GM19468 (cell line): Measurements from ENCODE around the gene HM13.
"Not testable (repeated sequence)": the region's sequence is repeated elsewhere in the genome, so short reads cannot be mapped to it uniquely, and the experiment has no call there.

Experiments
- ATAC-seq: cut with Tn5 transposase; IDR thresholded peaks from one replicate; pipeline ENCODE4 v1.9.1; 2021; ENCODE audit warnings: mild to moderate bottlenecking, moderate library complexity, moderate number of reproducible peaks; ENCODE audit not compliant: unreplicated experiment; ENCODE audit errors: extremely low read depth

The HM13 gene, protein sequence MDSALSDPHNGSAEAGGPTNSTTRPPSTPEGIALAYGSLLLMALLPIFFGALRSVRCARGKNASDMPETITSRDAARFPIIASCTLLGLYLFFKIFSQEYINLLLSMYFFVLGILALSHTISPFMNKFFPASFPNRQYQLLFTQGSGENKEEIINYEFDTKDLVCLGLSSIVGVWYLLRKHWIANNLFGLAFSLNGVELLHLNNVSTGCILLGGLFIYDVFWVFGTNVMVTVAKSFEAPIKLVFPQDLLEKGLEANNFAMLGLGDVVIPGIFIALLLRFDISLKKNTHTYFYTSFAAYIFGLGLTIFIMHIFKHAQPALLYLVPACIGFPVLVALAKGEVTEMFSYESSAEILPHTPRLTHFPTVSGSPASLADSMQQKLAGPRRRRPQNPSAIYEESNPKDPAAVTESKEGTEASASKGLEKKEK

DNA sequence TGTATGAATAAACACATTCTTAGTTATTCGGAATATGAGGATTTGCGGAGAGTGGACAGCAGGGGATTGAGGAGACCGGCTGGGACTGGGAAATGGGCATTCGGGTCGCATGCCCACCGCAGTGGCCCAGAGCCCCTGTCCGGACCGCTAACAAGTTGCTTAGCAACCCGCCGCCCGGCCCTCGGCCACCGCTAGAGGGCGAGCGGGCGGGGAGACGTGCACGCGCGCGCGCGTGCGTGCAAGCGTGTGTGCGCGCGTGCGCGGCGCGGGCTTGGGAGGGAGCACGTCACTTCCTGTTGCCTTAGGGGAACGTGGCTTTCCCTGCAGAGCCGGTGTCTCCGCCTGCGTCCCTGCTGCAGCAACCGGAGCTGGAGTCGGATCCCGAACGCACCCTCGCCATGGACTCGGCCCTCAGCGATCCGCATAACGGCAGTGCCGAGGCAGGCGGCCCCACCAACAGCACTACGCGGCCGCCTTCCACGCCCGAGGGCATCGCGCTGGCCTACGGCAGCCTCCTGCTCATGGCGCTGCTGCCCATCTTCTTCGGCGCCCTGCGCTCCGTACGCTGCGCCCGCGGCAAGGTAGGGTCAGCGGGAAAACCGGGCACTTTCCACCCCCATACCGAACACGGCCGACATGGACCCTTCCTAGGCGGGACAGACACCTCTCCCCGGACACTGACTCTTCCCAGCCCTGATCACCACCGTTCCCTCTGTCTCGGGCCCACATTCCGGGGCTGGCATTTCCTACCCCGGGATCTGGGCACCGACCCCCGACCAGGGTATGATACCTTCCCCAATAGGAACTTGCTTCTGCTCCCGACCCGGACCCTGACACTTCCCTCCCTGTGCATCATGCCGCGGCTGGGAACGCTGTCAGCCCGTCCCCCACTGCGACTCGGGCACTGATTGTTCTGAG lies at the start of gene HM13:
Gene HM13 (plus strand): TSS at position 289 of the 918 bp plus-strand sequence. CDS start 110 bp downstream, at position 399.
- ATAC-seq: peak; percentile 85

DNA sequence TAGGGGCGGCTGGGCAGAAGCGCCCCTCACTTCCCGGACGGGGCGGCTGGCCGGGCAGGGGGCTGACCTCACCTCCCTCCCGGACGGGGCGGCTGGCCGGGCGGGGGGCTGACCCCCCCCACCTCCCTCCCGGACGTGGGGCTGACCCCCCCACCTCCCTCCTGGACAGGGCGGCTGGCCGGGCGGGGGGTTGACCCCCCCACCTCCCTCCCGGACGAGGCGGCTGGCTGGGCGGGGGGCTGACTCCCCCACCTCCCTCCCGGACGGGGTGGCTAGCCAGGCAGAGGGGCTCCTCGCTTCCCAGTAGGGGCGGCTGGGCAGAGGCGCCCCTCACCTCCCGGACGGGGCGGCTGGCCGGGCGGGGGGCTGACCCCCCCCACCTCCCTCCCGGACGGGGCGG lies 43.3 kb upstream of the HM13 start:
- ATAC-seq: not testable (repeated sequence)

DNA sequence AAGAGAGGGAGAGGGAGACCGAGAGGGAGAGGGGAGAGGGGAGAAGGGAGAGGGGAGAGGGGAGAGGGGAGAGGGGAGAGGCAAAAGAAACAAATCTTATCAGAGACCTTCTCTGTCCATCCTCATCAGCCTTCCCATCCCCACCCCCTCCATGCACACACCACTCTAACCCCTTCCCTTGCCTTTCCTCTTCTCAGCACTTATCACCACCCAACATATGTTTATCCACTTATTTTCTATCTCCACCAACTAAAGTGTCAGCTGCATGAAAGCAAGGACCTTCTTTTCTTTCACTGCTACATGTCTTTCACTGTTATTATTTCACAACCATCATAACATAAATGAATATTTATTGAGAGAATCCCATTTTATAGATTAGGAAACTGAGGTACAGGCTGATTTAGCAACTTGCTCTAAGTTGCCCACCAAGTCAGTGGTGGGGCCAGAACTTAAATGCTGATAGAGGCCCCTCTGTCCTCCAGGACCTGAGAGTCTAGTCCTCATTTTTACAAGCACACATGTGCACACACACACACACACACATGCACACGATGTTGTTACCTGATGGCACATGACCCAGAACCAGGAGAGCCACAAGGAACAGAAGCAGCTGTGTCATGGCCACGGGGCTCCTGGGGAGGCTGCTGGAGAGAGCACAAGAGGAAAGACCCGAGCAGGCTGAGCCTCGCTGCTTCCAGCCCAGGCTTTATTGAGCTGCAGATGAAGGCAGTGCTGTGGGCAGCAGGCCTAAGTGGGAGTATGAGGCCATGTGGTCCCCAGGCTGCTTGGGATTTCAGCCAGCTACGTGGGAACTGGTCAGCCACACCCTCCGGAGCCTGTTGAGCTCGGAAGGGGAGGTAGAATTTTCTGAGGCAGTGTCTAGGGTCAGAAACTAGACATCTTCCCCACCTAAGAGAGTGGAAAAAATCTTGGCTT lies 41.6 kb upstream of the HM13 start:
- no peak for ATAC-seq

DNA sequence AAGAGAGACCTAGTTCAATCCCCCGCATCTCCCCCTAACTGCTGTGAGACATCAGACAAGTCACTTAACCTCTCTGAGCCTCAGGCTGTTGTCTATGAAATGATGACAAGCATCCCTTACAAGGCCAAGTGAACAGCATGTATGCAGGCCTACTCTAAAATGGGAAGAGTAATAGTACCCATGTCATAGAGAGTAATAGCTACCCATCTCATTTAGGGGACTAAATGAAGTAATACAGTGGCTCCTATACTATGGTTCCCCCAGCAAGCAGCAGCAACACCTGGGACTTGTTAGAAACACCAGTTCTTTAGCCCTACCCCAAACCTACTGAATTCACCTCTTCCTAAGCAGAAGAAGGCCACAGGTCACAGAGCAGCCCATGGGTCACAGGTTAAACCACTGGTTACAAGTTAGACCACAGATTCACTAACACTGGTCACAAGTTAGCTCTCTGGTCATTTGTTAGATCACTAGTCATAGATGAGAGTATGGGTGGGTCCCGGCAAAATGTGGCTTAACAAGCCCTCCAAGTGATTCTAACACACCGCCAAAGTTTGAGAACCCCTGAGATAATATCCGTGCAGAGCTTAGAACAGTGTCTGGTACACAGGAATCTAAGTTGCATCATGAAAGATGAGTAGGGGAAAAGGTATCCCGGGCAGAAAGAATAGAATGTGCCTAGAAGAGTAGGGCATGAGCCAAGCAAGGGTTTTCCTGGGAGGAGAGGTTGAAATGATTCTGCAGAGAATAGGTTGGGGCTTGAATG lies 40.7 kb upstream of the HM13 start:
- no peak for ATAC-seq

DNA sequence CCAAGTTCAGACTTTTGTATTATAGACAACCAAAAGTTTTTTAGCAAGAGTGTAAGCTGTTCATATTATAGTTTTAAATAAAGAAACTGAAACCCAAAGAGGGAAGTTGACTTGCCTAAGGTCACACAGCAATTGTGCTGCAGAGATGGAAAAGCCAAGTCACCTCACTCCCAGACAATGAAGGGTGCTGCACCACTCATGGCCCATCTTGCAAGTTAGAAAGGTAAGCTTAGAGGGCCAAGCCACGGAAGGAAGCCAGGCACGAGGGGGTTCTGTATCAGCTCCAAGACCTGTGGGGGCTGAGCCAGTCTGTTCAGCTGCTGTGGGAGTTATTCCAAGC lies 40.2 kb upstream of the HM13 start:
- peak; percentile 19 for ATAC-seq

DNA sequence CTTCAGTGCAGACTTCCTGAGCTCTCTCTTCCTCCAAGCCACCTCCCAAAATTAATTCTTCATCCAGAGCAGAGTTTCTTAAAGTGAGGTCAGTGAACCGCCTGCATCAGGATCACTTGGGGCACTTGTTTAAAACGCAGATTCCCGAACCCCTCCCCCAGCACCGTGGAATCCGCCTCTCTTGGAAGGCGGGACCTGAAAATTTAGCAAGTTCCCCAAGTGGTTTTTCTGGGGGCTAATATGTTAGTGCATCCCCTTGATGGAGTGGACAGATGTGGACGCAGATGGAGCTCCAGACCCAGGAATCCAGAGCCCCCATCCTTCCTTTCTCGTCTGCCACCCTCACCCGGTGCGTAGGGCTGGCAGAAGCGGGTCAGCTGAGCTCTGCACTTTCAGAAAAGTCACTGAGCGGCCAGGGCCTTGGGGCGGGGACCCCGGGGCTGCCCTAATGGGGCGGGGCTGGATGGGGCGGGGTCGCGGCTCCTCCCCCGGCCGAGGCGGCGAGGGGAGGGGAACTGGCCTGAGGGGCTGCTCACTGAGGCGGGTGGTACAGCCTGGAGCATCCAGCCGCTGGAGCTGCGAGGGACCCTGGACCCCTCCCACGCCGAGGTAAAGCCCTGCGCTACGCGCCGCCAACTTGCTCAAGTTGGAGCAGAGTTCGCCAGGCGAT lies 39.3 kb upstream of the HM13 start, which contains the start of the genes DEFB124 and REM1:
Gene DEFB124 (minus strand): TSS at position 370 of the 670 bp plus-strand sequence. CDS start 2,114 bp downstream, outside the sequence.
Gene REM1 (plus strand): TSS at position 531 of the 670 bp plus-strand sequence. CDS start 1,158 bp downstream, outside the sequence.
- no peak for ATAC-seq

DNA sequence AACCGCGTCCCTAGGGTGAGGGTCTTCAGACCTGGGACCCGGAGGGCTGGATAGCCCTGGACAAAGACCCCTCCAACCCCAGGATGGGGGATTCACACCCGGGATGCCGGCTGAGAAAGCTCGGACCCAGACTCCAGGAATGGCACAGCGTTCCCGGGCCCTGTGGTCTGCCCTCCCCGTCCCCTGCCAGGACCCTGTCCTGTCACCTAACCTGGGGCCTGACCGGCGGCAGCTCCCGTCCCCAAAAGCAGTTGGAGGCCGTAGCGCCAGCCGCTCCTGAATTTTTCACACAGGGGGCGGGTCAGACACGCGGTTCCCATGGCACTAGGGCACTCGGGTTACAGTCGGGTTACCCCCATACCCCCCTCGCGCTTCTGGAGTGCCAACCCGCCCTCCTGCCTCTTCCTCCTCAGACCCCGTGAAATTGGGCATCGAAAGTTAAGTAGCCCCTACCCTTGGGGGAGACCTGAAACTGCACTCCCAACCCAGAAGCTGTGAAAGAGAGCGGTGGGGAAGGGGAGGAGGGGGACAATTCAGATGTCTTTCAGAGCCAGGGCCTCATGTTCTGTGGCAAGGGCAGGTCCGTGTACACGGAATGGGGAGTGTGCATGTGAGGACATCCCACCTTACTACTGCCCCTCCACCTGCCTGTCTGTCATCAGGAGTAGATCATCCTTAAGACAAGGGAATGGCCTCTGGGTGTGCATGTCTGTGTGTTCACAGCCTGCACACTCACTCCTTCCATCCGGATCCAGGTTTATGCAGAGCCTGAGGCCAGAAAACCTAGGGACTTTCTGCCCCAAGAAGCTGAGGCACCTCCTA lies 38.6 kb upstream of the HM13 start:
- ATAC-seq: no peak

DNA sequence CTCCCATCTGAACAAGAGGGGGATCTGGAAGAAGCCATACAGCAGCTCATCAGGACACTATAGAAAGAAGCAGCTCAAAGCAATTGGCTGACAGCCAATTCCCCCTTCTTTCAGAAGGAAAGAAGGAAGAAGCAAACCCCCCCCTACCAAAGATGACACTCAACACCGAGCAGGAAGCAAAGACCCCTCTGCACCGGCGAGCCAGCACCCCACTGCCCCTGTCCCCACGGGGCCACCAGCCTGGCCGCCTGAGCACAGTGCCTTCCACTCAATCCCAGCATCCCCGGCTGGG lies 38.0 kb upstream of the HM13 start:
- ATAC-seq: no peak

DNA sequence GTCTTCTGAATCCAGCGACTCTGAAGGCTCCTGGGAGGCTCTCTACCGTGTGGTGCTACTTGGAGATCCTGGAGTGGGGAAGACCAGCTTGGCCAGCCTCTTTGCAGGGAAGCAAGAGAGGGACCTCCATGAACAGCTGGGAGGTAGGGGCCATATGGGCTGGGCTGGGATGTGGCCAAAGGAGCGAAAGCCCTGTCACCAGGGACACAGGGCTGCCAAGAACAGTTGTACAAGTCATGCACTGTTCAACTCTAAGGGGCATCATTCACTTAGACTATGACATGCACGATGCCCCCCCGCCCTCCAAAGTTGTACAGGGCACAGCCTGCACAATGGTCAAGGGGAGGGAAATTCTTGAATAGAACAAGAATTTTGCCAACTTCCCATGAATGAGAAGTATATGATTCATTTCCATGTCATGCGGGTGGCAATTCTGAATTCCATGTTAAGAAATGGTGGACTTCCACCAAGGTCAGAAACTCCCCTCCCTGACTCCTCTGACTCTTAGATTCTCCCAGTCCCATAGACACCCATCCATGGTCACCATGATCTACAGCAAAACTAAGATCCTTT lies 37.5 kb upstream of the HM13 start:
- ATAC-seq: no peak

DNA sequence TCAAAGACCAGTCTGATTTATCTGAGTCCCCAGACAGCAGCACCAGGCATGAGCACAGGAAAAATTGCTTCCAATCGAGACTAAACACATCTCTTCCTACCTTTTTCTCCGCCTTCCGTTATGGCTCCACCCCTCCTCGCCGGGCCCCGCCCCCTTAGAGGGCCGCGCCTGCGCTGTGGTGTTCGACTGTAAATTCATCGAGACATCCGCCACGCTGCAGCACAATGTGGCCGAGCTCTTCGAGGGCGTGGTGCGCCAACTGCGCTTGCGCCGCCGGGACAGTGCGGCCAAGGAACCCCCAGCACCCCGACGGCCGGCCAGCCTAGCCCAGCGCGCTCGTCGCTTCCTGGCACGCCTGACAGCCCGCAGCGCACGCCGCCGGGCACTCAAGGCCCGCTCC lies 30.2 kb upstream of the HM13 start:
- ATAC-seq: no peak

DNA sequence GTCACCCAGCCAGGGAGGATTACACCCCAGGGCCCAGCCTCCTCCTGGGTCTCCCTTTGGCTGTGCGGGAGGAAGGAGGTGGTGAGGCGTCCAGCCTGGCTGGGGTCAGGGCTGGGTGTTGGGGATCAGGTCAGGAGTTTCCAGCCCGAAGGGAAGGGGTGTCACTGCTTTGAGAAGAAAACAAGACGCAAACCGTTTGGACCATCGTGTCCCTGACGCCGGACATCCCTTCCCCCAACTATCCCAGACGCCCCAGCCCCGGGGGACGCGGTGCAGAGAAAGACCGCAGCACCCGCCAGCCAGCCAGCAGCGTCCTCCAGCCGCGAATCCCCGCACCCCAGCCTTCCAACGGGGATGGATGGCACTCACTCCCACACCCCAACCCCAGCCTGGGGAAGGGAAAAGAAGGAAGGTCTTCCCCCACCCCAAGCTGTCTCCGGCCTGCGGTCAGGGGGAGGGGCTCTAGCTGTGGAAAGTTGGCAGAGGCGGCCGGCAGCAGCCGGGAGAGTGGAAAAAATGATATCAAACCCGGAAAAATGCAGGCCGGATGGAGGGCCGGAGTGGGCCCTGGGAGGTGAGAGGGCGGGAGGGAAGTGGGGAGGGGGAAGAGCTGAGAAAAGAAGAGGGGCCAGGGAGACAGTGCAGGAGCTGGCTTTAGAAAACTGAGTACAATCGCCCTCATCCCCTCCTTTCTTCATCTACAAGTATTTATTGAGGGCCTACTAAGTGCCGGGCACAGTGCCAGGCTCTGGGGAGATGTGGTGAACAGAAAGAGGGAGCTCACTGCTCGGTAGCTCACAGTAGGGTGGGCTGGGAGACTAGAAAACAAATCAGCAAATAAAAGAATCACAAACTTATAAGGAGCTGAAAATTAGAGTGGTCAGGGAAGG lies 28.5 kb upstream of the HM13 start:
- ATAC-seq: no peak

DNA sequence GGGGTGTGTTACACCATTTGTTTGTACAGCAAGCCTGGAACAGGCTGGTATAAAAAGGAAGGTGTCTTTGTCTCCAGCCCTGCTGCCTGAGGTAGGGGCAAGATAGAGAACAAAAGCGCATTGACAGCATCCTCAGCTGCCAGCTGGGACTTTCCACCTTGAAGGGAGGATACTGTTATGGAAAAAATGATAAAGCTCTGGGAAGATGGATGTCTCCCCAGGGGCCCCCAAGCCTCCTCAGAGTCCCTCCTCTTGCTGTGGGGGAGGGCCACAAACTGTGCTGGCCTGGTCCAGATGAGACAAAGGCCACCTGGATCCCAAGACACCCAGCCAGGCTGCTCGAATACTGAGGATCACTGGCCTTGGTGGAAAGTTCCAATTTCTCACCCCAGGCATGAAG lies 26.1 kb upstream of the HM13 start:
- ATAC-seq: no peak

DNA sequence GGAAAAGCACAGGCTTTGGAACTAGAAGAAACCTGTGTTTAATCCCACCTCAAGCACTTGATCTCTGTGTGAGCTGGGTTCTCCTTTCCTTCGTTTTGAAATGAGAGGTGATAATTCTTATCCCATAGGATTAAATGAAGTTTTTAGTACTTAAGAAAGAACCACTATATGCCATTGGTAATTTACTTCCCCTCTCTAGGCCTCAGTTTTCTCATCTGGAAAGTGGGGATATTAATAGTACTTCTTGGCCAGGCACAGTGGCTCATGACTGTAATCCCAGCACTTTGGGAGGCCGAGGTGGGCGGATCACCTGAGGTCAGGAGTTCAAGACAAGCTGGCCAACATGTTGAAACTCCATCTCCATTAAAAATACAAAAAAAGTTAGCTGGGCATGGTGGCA lies 25.1 kb upstream of the HM13 start:
- no peak for ATAC-seq

DNA sequence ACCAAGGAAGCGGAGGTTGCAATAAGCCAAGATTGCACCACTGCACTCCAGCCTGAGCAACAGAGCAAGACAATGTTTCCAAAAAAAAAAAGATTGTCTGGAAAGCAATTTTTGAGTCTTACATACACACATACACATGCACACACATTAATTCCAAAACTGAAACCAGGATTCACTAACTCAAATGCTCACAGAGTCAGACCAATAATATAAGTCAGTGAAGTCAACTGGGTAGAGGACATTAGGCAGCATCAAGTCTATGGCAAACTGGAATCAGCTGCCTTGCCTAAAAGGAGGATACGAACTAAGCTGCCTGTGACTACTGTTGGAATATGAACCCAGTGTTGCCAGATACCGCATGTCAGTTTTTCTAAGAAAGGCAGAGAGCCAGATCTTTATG lies 23.5 kb upstream of the HM13 start:
- ATAC-seq: no peak

DNA sequence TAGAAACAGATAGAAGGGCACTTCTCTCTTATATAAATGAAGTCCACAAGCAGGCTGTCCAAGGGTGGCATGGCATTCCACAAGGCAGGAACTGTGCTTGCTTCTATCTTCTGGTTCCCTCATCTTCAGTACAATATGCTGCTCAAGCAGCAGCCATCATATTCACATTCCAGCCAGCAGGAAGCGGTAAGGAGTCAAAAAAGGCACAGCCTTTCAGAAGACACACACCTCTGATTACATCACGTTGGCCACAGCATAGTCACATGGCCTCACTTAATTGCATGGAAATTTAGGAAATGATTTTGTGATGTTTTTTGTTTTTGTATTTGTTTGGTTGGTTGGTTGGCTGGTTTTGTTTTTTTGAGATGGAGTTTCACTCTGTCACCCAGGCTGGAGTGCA lies 20.1 kb upstream of the HM13 start:
- ATAC-seq: no peak

DNA sequence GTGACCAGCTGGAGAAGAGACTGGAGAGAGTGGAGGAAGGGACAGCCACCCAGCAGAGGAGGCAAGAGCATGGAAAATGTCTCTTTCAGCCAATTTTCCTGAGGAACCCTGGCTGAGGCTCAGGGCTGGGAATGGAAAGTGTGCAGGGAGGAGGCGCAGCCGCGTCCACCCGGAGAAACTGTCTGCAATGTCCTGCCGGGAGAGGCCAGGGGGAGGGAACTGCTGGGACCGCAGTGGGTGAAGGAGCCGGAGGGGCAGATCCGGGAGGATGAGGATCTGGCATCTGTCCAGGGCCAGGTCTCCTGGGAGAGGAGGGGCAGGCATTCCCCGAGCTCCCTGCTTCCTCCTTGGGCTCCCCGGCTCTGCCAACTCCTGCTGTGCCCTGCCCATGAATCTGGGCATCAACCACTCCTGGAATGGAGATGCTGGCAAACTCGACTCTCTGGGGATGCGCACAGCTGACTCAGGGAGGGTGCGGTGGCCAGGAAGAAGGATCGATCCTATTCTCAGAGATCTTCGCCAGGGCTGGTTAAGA lies 17.4 kb upstream of the HM13 start:
- ATAC-seq: no peak
